Thoracic aorta (tissue), 2 donors: Measurements from ENCODE around the gene NCAM2. TPM values are rescaled to one million over a fixed set of nuclear protein-coding genes. Genes with fewer than 3 reads are reported as not detected.

ENCODE experiments used
- ATAC-seq: fragments of 150-250 bp; one replicate; pipeline ENCODE4 v1.8.0; 2017; ENCODE audit warnings: low read depth; ENCODE audit not compliant: insufficient number of reproducible peaks, low FRiP score
- DNase-seq: peaks from one replicate; pipeline ENCODE4 v3.0.0-alpha.2; 2020; ENCODE audit warnings: low spot score
- H3K27ac ChIP-seq, 2 donors: fragments of 200-600 bp; sonication (generic); 1 replicate in 1 of 2; 2 replicates in 1 of 2; pipeline ENCODE4 v1.5.1; 2016; ENCODE audit warnings: mild to moderate bottlenecking in 2 of 2, moderate library complexity in 2 of 2
- H3K27me3 ChIP-seq: fragments of 200-600 bp; sonication (generic); replicated peaks from 2 replicates; pipeline ENCODE4 v1.6.0; 2016; ENCODE audit warnings: mild to moderate bottlenecking; ENCODE audit not compliant: insufficient read depth
- H3K36me3 ChIP-seq: fragments of 200-600 bp; sonication (generic); one replicate; pipeline ENCODE4 v1.5.1; 2016
- H3K4me1 ChIP-seq, 2 donors: fragments of 200-600 bp; sonication (generic); 1 replicate in 1 of 2; 2 replicates in 1 of 2; pipeline versions ENCODE4 v1.5.1 to v1.6.0; 2016; ENCODE audit warnings: low read depth in 2 of 2, mild to moderate bottlenecking in 1 of 2; ENCODE audit not compliant: control insufficient read depth in 1 of 2
- H3K4me3 ChIP-seq: fragments of 200-600 bp; sonication (generic); 2 replicates; pipeline ENCODE4 v1.5.1; 2016; ENCODE audit warnings: mild to moderate bottlenecking
- H3K9me3 ChIP-seq: fragments of 200-600 bp; sonication (generic); 2 replicates; pipeline ENCODE4 v1.5.1; 2016
- total RNA-seq, 2 donors: library from RNA; depleted of rRNA; stranded (reverse); fragments of >200 nt; gene quantifications; one replicate each; pipeline versions ENCODE4 v1.1.0 to v1.2.3, GENCODE V29; 2016
- TF ChIP-seq, protein P1 (sequence below): fragments of 200-600 bp; sonication (generic); IDR thresholded peaks from one replicate; pipeline ENCODE4 v1.5.1; 2019; ENCODE audit warnings: antibody characterized with exemption

NCAM2 gene
- total RNA-seq, 2 donors from 2014 or later, result 0.99 to 1.4 TPM

DNA sequence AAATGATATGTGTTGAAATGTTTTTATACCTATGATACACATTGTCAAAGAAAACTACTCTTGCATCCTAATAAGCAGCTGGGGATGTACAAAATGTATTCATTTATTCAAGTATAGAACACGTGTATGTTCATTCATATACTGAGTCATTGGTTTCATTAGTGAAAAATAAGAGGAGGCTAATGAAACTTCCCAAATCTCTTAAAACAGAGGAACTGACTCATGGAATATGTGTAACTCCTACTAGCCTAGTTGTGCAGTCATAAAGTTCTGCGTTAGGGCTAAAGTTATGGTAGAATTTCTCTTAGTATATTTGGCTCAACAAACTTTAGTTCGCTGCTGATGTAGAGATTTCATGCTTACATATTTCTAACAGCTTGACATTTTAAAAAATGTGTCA is 441.6 kb downstream of the NCAM2 start:
- H3K27ac ChIP-seq, result no peak overlapping the region
- no peak for ATAC-seq
- TF ChIP-seq, protein P1, sequence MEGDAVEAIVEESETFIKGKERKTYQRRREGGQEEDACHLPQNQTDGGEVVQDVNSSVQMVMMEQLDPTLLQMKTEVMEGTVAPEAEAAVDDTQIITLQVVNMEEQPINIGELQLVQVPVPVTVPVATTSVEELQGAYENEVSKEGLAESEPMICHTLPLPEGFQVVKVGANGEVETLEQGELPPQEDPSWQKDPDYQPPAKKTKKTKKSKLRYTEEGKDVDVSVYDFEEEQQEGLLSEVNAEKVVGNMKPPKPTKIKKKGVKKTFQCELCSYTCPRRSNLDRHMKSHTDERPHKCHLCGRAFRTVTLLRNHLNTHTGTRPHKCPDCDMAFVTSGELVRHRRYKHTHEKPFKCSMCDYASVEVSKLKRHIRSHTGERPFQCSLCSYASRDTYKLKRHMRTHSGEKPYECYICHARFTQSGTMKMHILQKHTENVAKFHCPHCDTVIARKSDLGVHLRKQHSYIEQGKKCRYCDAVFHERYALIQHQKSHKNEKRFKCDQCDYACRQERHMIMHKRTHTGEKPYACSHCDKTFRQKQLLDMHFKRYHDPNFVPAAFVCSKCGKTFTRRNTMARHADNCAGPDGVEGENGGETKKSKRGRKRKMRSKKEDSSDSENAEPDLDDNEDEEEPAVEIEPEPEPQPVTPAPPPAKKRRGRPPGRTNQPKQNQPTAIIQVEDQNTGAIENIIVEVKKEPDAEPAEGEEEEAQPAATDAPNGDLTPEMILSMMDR, result no peak

GRCh38 chr21:21457077-21457476 is 458.9 kb downstream of the NCAM2 start:
- no peak for ATAC-seq
- H3K4me3 ChIP-seq, result no peak overlapping the region

More for the DNA sequence above, 441.6 kb downstream of the NCAM2 start:
- H3K4me1 ChIP-seq, result no peaks in the 10 kb centered on the region
- no peaks in the 10 kb centered on the region for H3K36me3 ChIP-seq
- no peak for DNase-seq
- H3K9me3 ChIP-seq, result no peaks in the 10 kb centered on the region
- H3K4me3 ChIP-seq, result no peak overlapping the region
- no peaks in the 10 kb centered on the region for H3K27me3 ChIP-seq

DNA sequence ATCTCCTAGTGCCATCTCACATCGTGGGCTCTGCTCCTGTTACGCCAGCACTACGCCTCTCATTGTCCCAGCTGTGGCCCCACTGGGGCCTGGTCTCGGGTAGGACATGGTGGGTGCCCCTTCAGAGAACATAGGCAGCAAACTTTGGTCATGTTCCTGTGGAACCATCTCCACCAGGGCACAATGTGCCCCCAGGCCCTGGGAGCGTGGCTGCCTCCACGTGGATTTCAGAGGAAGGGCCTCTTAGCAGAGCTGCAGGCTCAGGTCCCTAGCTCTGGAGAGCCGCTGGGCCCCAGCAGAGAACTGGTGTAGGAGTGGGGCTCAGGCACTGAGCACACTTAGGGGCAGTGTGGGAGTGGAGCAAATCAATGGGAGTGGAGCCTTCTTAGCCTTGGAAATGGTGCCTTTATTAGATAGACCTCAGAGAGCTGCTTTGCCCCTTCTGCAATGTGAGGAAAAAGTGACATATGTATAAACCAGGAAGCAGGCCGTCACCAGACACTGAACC is 460.0 kb downstream of the NCAM2 start:
- TF ChIP-seq, protein P1, result no peak
- no peak for ATAC-seq

More at GRCh38 chr21:21457077-21457476, 458.9 kb downstream of the NCAM2 start:
- Histone ChIP-seq H3K27ac (no peak overlapping the region), H3K4me1 (no peaks in the 10 kb centered on the region), H3K27me3 (no peaks in the 10 kb centered on the region), H3K36me3 (no peaks in the 10 kb centered on the region), H3K9me3 (no peaks in the 10 kb centered on the region)
- TF ChIP-seq, protein P1, result no peak
- DNase-seq, result no peak

GRCh38 chr21:21460979-21461378 is 462.8 kb downstream of the NCAM2 start:
- no peaks in the 10 kb centered on the region for H3K9me3 ChIP-seq
- no peaks in the 10 kb centered on the region for H3K27me3 ChIP-seq
- no peaks in the 10 kb centered on the region for H3K4me1 ChIP-seq
- H3K4me3 ChIP-seq, result no peak overlapping the region
- TF ChIP-seq, protein P1, result no peak
- no peak overlapping the region for H3K27ac ChIP-seq
- DNase-seq (no peak), ATAC-seq (no peak)
- no peaks in the 10 kb centered on the region for H3K36me3 ChIP-seq

More for the DNA sequence above, 460.0 kb downstream of the NCAM2 start:
- Histone ChIP-seq H3K36me3 (no peaks in the 10 kb centered on the region), H3K27me3 (no peaks in the 10 kb centered on the region), H3K4me3 (no peak overlapping the region), H3K27ac (no peak overlapping the region), H3K4me1 (no peaks in the 10 kb centered on the region), H3K9me3 (no peaks in the 10 kb centered on the region)
- no peak for DNase-seq

- Histone ChIP-seq H3K4me3 (no peak overlapping the region), H3K9me3 (no peaks in the 10 kb centered on the region), H3K27ac (no peak overlapping the region), H3K36me3 (no peaks in the 10 kb centered on the region), H3K4me1 (no peaks in the 10 kb centered on the region), H3K27me3 (no peaks in the 10 kb centered on the region)
- no peak for ATAC-seq
- TF ChIP-seq, protein P1, result no peak
- DNase-seq, result no peak
Measured at GRCh38 chr21:21463456-21463855, 465.2 kb downstream of the NCAM2 start.
